GM11168 (cell line): ENCODE measurements around the gene NELFCD.

ENCODE experiments used
- in situ Hi-C: fragments of 300-500 bp; cut with MboI; formaldehyde crosslinking; loops from one replicate; pipeline ENCODE4 v1.12.0; 2022; ENCODE audit warnings: low sequenced_read_pairs; ENCODE audit not compliant: unreplicated experiment

The NELFCD gene

DNA sequence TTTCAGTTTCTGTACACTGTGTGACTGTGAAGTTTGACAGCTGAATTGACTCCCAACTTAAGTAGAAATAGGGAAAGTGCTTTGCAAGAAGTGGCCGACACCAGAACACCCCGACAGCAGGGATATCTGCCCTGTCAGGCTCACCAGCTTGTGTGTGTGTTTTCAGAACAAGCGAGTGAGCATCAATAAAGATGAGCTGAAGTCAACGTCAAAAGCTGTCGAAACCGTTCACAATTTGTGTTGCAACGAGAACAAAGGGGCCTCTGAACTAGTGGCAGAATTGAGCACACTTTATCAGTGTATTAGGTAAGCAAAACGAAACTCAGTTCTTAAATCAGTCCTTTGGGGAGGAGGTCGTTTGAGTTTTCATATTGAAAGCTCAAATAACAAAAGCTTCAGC lies 10.7 kb downstream of the NELFCD start:
- in situ Hi-C loops, result no loop called here

DNA sequence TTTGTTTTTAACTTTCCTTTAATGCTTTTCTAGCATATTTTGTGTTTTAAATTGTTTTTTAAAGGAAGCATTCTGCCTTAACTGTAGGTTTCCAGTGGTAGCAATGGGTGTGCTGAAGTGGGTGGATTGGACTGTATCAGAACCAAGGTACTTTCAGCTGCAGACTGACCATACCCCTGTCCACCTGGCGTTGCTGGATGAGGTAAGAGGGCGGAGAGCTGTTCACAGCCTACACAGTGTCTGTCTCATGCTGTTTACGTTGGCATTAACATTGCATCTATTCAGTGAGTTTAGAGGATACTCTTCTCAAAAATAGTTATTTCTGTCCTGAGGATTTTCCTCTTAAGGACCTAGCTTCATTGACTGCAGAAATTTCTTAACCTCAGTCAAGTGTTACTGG lies 11.9 kb downstream of the NELFCD start:
- in situ Hi-C loops, result no loop called here

DNA sequence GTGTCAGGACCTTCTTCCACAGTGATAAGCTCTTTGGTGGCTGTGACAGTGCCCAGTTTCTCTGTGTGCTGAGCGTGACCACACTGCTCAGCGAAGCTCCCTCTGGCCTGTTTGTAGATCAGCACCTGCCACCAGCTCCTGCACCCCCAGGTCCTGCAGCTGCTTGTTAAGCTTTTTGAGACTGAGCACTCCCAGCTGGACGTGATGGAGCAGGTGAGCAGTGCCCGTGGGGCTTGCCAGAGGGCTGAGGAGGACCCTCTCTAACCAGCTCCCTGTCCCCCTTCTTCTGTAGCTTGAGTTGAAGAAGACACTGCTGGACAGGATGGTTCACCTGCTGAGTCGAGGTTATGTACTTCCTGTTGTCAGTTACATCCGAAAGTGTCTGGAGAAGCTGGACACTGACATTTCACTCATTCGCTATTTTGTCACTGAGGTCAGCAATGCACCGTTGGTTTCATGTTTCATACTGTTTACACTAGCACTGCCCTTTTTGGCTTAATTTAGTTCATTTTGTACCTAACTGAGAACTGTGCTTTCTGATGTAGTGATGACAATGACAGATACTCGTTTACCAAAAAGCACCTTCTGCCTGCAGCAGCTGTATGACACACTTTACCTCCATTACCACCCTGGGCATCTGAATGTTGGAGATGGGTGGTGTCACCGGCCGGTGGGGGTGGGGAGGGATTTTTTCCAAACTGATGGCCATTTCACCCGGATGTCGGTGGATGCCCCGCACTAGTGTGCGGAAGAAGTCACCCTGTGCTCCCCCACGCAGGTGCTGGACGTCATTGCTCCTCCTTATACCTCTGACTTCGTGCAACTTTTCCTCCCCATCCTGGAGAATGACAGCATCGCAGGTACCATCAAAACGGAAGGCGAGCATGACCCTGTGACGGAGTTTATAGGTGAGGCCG lies 12.5 kb downstream of the NELFCD start:
- in situ Hi-C loops, result no loop called here

DNA sequence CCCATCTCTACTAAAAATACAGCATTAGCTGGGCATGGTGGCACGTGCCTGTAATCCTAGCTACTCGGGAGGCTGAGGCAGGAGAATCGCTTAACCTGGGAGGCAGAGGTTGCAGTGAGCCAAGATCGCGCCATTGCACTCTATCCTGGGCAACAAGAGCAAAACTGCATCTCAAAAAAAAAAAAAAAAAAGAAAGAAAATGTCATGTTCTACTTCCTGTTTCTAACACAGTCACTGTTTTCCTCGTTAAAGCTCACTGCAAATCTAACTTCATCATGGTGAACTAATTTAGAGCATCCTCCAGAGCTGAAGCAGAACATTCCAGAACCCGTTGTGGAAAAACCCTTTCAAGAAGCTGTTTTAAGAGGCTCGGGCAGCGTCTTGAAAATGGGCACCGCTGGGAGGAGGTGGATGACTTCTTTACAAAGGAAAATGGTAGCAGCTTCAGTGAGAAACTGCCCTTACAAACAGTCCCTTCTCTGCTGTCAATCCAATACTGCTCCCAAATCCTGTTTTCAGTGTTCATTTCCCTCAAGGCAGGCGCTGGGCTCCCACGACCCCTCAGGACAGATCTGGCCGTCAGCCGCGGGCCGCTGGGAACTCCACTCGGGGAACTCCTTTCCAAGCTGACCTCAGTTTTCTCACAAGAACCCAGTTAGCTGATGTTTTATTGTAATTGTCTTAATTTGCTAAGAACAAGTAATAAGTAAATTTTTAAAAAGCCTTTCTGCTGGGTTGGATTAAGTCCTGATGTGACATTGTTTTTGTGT lies 13.5 kb downstream of the NELFCD start:
- in situ Hi-C loops, result no loop called here

DNA sequence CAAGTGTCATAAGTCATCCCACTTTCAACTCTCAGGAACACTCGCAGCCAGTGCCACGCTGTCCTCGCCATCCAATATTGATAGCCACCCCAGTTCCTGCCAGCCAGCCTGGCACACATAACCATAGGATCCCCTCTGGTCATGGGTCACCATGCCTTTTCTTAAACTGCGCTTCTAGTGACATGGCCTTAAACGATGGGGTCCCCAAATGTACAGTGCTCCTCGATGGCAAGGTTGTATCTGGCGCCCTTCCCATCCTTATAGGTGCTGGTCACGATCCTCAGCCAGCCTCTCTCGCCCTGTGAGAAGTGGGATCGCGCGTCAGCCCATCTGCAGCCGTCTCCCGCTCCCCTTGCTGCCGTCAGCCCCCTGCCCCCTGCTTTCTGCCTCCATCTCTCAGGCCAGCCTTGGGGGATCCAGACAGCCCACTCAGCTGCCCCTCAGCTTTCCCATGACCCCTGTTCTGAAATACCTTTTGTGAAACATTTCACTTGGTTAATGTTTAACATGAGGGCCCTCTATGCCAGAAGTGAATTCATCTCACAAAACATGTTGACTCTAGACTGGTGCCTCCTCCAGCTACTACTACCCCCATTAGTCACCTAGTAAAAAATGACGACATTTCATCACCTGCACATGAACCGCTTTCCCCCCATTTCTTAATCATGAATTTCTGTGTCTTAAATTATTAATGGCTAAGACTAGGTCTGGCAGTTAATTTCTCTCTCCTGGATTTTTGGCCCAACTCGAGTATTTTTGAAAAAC lies 14.6 kb downstream of the NELFCD start:
- in situ Hi-C loops, result no loop called here

DNA sequence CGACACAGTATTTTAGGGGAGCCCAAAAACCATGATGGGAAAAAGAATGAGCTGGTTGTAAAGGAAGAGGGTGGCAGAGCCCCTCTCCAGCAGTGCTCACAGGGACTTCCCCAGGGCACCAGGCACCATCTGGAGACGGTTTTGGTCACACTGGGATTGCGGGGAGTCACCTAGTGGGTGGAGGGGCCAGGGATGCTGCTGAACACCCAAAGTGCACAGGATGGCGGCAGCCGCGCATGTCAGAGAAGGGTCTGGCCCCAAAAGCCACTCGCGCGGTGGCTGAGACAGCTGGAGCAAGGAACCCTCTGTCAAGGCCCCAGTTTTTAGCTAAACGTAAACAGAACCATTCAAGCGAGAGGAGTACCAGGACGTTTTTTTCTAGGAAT lies 15.2 kb downstream of the NELFCD start:
- in situ Hi-C loops, result no loop called here

DNA sequence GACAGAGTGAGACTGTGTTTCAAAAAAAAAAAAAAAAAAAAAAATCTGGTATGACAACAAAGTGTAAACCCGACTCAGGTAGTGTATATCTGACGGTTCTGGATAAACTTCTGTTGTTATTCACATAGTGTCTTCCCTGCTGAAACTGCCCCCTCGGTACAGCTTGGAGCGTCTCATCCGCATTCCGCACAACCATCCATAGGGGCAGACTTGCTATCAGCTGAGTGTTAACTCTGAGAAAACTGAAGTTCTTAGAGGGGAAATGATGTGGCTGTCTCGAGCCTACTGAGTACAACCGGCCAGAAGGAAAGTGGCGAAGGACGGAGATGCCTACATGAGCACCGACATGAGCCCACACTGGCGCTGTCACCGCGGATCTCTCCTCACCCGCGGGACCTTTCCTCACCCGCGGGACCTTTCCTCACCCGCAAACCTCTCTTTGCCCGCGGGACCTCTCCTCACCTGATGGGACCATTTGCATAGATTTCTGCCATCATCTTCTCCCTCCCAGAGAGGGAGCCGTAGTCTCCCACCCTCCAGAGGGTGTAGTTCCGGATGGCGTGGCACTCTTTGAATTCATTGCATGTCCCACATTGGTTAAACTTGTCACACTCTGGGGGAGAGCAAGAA lies 16.2 kb downstream of the NELFCD start:
- in situ Hi-C loops, result no loop called here

DNA sequence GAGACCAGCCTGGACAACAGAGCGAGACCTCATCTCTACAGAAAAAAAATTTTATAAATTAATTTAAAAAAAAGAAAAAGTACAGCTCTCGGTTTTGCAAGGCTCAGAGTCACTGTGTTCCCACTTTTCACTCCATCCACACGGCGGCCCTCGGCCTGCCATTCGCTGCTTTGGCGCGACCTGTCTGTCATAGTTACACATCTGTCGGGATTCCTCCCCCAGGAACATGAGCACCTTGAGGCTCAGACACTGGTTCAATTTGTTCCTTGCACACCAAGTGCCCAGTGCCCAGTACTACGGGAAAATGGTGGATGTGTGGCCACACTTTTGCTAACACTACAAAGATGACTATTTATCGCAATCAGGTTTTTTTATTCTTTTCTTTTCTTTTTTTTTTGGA lies 17.6 kb downstream of the NELFCD start:
- in situ Hi-C loops, result no loop called here

DNA sequence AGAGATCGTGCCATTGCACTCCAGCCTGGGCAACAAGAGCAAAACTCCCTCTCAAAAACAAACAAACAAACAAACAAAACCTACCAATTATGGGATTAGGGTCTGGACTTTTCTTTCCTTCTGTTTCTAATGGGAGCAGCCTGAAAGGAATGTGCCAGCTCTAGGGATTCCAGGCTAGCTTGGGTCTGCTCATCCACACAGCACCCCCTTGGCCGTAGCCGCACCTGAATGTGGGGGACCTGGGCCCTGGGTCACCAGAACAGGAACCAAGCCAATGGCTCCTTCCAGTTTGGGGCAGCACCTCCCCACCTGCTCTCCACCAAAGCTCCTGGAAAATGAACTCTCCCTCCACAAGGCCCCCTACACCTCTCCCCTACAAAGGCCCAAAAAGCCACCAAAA lies 19.3 kb downstream of the NELFCD start:
- in situ Hi-C loops, result no loop called here

DNA sequence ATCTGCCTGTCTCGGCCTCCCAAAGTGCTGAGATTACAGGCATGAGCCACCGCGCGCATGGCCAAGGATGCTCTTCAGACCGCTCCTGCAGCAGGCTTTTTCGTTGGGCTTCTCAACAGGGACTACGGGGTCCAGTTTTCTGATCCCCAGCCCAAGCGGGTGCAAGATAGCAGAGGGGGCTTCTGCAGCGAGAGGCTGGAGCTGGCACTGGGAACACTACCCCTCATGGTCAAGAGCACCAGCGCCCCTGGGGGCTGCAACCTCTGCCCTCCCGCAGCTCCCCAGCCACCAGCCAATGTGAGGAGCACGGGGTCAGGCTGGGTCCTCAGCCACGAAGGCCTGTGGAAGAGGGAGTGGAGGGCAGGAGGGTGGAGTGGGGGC lies 20.0 kb downstream of the NELFCD start:
- in situ Hi-C loops, result no loop called here

DNA sequence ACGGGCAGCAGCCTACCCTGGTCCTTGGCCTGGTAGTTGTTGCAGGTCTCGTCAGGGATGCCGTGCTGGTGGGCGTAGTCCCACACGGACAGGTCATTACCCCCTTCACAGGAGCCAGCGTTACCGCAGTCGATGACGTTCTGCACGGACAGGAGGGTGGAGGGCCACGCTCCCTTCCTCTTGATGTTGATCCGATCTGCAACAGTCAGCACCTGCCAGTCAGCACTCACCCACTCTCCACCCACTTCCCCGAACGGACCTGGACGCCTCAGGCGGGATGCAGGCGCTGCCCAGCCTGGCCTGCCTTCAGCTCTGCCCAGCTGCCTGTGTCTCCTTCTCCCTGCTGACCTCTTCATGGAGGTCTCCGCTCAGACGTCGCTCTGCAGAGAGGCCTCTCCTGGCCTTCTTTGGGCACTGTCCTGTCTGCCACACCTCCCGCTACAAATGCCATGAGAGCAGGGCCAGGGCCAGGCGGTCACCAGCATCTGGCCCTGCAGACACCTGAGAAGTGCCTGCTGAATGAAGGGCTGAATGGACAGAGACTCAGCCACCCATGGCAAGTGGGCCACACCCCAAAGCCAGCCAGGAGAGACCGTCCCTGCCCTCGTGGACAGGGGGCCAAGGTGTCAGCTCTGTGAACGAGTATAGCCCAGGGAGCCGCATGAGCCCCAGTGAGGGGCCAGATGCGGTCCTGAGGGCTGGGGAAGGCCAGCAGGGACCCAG lies 20.6 kb downstream of the NELFCD start:
- in situ Hi-C loops, result no loop called here

DNA sequence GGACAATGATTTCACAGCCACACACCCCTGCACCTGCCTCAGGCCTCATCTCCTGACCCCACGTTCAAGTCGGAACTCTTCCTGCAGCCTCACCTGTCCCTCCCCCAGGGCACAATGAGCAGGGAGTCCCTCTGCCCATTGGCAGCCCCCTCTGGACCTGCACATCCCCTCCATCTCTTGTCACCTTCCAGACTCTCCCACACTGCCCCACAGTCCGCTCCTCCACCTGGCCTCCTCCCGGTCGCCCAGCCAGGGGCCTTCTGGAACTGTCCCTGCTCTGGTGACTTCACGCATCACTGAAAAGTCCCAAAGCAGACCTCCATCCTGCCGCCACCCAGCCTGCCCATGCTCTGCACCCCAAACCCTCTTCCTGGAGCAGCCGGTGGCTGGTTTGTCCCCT lies 21.3 kb downstream of the NELFCD start:
- in situ Hi-C loops, result no loop called here

DNA sequence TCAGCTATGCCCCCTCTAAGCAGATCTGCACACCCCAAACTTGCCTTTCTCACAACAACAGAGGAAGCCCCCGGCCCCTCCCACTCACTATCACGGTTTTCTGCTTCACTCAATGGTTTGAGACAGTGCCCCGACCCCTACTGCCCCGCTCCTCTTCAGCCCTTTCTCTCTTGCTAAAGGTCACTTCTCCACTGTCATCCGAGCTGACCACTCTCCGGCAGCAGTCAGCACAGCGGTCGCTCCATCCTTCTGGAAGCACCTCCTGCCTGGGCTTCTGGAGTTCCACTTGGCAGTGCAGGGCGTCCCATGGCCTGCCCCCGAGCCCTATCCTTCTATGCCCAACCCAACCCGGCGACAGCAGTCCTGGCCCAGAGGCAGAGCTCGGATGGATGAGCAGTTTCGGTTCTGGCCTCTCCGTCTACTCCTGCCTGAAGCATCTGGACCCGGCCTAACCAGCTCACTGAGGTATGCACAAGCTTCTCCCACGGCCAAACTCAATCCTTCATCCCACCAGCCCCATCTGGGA lies 21.9 kb downstream of the NELFCD start:
- in situ Hi-C loops, result no loop called here

DNA sequence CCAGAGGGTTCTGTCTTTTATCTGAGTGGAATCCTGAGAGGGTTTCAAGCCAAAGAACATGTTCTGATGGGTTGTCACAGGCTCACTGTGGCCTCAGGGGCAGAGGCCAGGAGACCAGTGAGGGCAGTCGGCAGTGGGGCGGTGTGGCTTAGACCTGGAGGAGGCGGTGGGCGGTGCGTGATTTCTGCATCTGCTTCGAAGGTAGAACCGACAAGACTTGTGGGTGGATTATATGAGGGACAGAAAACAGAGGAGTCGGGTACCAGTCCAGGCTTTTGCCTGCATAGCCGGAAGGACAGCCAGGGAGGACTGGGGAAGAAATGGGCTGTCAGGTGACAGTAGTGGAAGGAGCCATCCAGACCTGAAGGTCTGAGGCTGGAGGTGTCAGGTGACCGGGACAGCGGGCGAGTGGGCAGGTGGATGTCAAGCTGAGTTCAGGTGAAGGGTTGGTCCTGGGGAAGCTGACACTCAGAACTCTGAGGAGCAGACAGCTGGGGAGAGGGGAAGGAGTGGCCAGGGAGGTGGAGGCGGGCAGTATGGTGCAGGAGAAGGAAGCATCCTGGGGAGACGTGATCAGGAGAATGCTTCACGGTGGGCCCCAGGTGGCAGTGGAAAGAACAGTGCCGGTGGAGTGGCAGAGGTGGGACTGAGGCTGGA lies 22.9 kb downstream of the NELFCD start:
- in situ Hi-C loops, result no loop called here

DNA sequence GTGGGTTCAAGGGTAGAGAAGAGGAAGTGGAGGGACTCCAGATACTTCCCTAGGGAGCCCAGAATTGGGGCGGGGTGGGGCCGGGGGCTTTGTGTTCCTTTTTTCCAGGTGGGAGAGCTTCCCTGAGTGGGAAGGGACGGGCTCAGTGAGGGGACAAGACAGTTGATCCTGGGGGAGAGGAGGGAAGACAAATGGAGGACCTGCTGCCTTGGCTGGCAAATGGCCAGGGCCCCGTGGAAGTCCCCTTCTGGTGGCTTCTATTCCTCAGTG lies 23.4 kb downstream of the NELFCD start:
- in situ Hi-C loops, result no loop called here

DNA sequence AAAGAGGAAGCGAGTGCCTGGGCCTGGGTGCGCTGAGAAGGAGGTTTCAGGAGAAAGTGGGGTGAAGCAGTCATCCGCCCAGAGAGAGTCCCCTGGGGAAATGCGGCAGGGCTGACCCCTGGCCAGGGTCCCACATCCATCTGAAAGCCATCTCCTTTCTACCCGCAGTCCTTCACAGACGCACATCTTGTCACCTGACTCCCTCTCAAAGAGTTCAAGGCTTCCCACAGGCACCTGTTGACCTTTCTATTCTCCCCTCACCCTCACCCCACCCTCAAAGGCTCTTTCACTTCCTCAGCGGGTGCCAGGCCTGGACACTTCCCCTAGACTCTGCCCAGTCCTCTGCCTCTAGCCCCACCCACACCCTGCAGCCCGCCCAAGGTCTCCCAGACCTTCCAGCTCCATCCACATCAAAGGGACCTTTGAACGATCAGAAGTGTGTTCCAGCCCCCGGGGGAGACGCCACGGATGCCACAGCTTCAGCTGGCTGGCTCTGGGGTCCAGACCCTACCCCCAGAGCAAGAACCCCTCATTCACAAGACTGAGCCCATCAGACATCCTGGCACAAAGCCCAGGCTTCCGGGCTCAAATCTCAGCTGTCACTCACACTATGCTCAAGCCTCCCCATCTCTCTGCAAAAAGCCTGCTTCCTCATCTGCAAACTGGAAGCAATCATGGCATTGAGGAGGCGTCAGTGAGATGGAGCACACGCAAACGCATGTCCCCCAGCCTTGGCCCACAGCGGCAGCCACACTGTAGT lies 23.9 kb downstream of the NELFCD start:
- in situ Hi-C loops, result loop anchor here (5.0 kb wide), 1 partner anchor 37 kb away; the partner anchor contains the start of gene PRELID3B

DNA sequence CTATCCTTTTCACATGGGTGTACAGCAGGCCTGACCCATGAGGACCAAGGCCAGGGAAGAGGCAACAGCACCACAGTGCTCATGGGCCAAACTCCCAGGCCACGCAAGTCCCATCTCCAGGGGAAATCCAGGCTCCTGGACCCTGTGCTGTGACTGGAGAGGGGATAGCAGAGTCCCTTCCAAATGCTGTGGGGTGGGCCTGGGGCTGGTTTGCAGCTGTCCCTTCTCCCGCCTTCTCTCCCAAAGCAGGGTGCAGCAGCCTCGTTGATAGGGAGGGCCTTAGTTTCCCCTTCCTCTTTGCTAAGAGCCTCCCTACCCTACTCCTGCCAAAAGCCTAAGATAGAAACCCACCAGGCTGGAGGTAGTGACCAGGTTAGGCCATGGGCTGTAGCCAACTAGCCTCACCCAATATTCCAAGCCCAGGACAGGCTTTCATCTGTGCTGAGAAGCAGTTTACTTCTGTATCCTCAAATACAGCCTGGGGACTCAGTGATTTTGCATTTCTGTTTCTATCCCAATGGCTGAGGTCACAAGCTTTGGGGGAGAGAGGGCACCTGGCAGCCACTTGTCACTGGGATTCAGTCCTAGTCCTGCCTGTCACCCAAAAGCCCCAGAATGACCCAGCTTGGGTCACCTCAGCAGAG lies 24.6 kb downstream of the NELFCD start:
- in situ Hi-C loops, result loop anchor here (5.0 kb wide), 1 partner anchor 37 kb away; the partner anchor contains the start of gene PRELID3B
